NCI-H2227 (cell line): ENCODE data around the gene UBR2.
A peak's percentile ranks its signal among the peaks of the same experiment; 100 is the strongest.
"Not testable (repeated sequence)": the region's sequence is repeated elsewhere in the genome, so short reads cannot be mapped to it uniquely, and the experiment has no call there.

Source experiments
- DNase-seq: peaks from one replicate; lab custom pipeline; 2025; ENCODE audit not compliant: unreplicated experiment; lab: John Stamatoyannopoulos, UW

The UBR2 gene

GRCh38 chr6:42726485-42727086 lies 162.8 kb downstream of the UBR2 start:
- peak; percentile 69 for DNase-seq

GRCh38 chr6:42727087-42727611 lies 163.3 kb downstream of the UBR2 start:
- DNase-seq = no peak

- no peak for DNase-seq
Observed at GRCh38 chr6:42727627-42728026, 163.8 kb downstream of the UBR2 start.

- no peak for DNase-seq
Observed at GRCh38 chr6:42729731-42730130, 165.9 kb downstream of the UBR2 start.

GRCh38 chr6:42733867-42734481 lies 170.1 kb downstream of the UBR2 start:
- DNase-seq = not testable (repeated sequence)

GRCh38 chr6:42735976-42736375 lies 172.1 kb downstream of the UBR2 start:
- DNase-seq = no peak

- DNase-seq = no peak
Observed at GRCh38 chr6:42740725-42741124, 176.9 kb downstream of the UBR2 start.

GRCh38 chr6:42742116-42742894 lies 178.5 kb downstream of the UBR2 start:
- peak; percentile 67 for DNase-seq
